Neural cell (in vitro differentiated cells): ENCODE results near the gene SMIM36. TPM values are rescaled to one million over a fixed set of nuclear protein-coding genes. Genes with fewer than 3 reads are reported as not detected.

Source experiments
- H2AFZ ChIP-seq: fragments of 200-600, 300-800 bp; sonication (generic), shearing (Covaris generic); 2 replicates; pipeline ENCODE4 v1.6.0; 2014; ENCODE audit warnings: low read depth, mild to moderate bottlenecking, antibody characterized with exemption, low read length, moderate library complexity
- H3F3A ChIP-seq: fragments of 200-600 bp; shearing (Covaris generic); 2 replicates; pipeline ENCODE4 v1.6.1; 2016; ENCODE audit warnings: mild to moderate bottlenecking, moderate library complexity, mixed read lengths, antibody characterized with exemption, low read length; ENCODE audit not compliant: insufficient read depth, poor library complexity, severe bottlenecking
- H3K27ac ChIP-seq: fragments of 200-600, 300-800 bp; sonication (generic), shearing (Covaris generic); 2 replicates; pipeline ENCODE4 v1.5.1; 2014; ENCODE audit warnings: mild to moderate bottlenecking, low read length, moderate library complexity
- H3K27me3 ChIP-seq: fragments of 300-800, 200-600 bp; sonication (generic), shearing (Covaris generic); 2 replicates; pipeline ENCODE4 v1.6.0; 2014; ENCODE audit warnings: mild to moderate bottlenecking, low read depth, low read length, moderate library complexity; ENCODE audit not compliant: insufficient read depth
- H3K36me3 ChIP-seq: fragments of 300-800, 200-600 bp; sonication (generic), shearing (Covaris generic); 2 replicates; pipeline ENCODE4 v1.5.1; 2014; ENCODE audit warnings: mild to moderate bottlenecking, antibody characterized with exemption, low read length, moderate library complexity; ENCODE audit not compliant: insufficient read depth
- H3K4me2 ChIP-seq: fragments of 300-800, 200-600 bp; sonication (generic), shearing (Covaris generic); 2 replicates; pipeline ENCODE4 v1.6.0; 2014; ENCODE audit warnings: mild to moderate bottlenecking, low read length
- H3K4me3 ChIP-seq: fragments of 300-800, 200-600 bp; sonication (generic), shearing (Covaris generic); 2 replicates; pipeline ENCODE4 v1.5.1; 2014; ENCODE audit warnings: mild to moderate bottlenecking, low read length, moderate library complexity
- H3K79me2 ChIP-seq: fragments of 200-600 bp; shearing (Covaris generic); replicated peaks from 2 replicates; pipeline ENCODE4 v1.6.0; 2014; ENCODE audit warnings: mild to moderate bottlenecking, low read length, moderate library complexity; ENCODE audit not compliant: insufficient read depth
- H3K9ac ChIP-seq: fragments of 300-800, 200-600 bp; sonication (generic), shearing (Covaris generic); 2 replicates; pipeline ENCODE4 v1.6.1; 2016; ENCODE audit warnings: mild to moderate bottlenecking, low read length, mixed read lengths
- H3K9me2 ChIP-seq: fragments of 200-600 bp; shearing (Covaris generic); 2 replicates; pipeline ENCODE4 v1.6.1; 2016; ENCODE audit warnings: mild to moderate bottlenecking, low read length, mixed read lengths; ENCODE audit not compliant: insufficient read depth
- H3K9me3 ChIP-seq: fragments of 200-600, 300-800 bp; sonication (generic), shearing (Covaris generic); 2 replicates; pipeline ENCODE4 v1.6.1; 2016; ENCODE audit warnings: mild to moderate bottlenecking, mixed run types, low read length, moderate library complexity, mixed read lengths
- H4K20me1 ChIP-seq: fragments of 200-600 bp; shearing (Covaris generic); 2 replicates; pipeline ENCODE4 v1.6.1; 2016; ENCODE audit warnings: mild to moderate bottlenecking, mixed run types; ENCODE audit not compliant: insufficient read depth
- CTCF ChIP-seq: fragments of 450-650 bp; IDR thresholded peaks from 2 replicates; pipeline ENCODE4 v1.5.1; 2014; ENCODE audit warnings: antibody characterized with exemption, mild to moderate bottlenecking, moderate library complexity; ENCODE audit not compliant: poor library complexity, severe bottlenecking
- EP300 ChIP-seq: fragments of 450-650 bp; conservative IDR thresholded peaks from 2 replicates; pipeline ENCODE4 v1.6.1; 2014; ENCODE audit warnings: antibody characterized with exemption, mild to moderate bottlenecking, moderate library complexity; ENCODE audit not compliant: poor library complexity, severe bottlenecking
- EZH2 ChIP-seq: fragments of 200-600, 300-800 bp; shearing (Covaris generic), sonication (generic); IDR thresholded peaks from 2 replicates; pipeline ENCODE4 v1.6.1; 2014; ENCODE audit warnings: antibody characterized with exemption, low read length, borderline replicate concordance, mild to moderate bottlenecking; ENCODE audit not compliant: insufficient read depth, poor library complexity, severe bottlenecking
- MXI1 ChIP-seq: fragments of 450-650 bp; conservative IDR thresholded peaks from 2 replicates; pipeline ENCODE4 v1.6.1; 2014; ENCODE audit warnings: antibody characterized with exemption, mild to moderate bottlenecking; ENCODE audit not compliant: poor library complexity, severe bottlenecking
- POLR2AphosphoS5 ChIP-seq: IDR thresholded peaks from 2 replicates; pipeline ENCODE4 v1.6.1; 2012
- RAD21 ChIP-seq: fragments of 450-650 bp; conservative IDR thresholded peaks from 2 replicates; pipeline ENCODE4 v1.6.1; 2014; ENCODE audit warnings: antibody characterized with exemption, mild to moderate bottlenecking, moderate library complexity
- REST ChIP-seq: IDR thresholded peaks from 2 replicates; pipeline ENCODE4 v1.6.1; 2012; ENCODE audit warnings: borderline replicate concordance
- SMC3 ChIP-seq: fragments of 450-650 bp; conservative IDR thresholded peaks from 2 replicates; pipeline ENCODE4 v1.6.1; 2014; ENCODE audit warnings: antibody characterized with exemption, mild to moderate bottlenecking, moderate library complexity; ENCODE audit not compliant: poor library complexity
- TAF1 ChIP-seq: IDR thresholded peaks from 2 replicates; pipeline ENCODE4 v1.6.1; 2012; ENCODE audit warnings: low read depth
- polyA plus RNA-seq: library from polyadenylated mRNA; depleted of rRNA; stranded (reverse); fragments of >200 nt; gene quantifications from 2 replicates; pipeline ENCODE4 v1.2.3, GENCODE V29; 2014

SMIM36 gene
- polyA plus RNA-seq, 1 donor from 2014 or later: not detected

- Histone ChIP-seq H3K79me2 (no peaks in the 10 kb centered on the region), H3K9me3 (no peaks in the 10 kb centered on the region), H3K4me3 (no peak overlapping the region), H3K27ac (no peak overlapping the region), H3K4me2 (no peak overlapping the region), H2AFZ (no peak overlapping the region), H3K36me3 (no peaks in the 10 kb centered on the region), H3K9ac (no peak overlapping the region), H3K9me2 (no peaks in the 10 kb centered on the region), H3F3A (no peaks in the 10 kb centered on the region), H3K27me3 (no peaks in the 10 kb centered on the region), H4K20me1 (no peaks in the 10 kb centered on the region)
- TF ChIP-seq TAF1: no peak
- TF ChIP-seq EP300: no peak
- TF ChIP-seq CTCF: no peak
- TF ChIP-seq EZH2: no peak
- TF ChIP-seq REST: no peak
- TF ChIP-seq SMC3: no peak
- TF ChIP-seq RAD21: no peak
- TF ChIP-seq POLR2AphosphoS5: no peak
- TF ChIP-seq MXI1: no peak
Measured at GRCh38 chr17:55536205-55536604, 25.0 kb upstream of the SMIM36 start.

GRCh38 chr17:55533608-55534007, 22.4 kb upstream of the SMIM36 start:
- no peak overlapping the region for H3K4me2 ChIP-seq

More at GRCh38 chr17:55533608-55534007, 22.4 kb upstream of the SMIM36 start:
- Histone ChIP-seq H3K27ac (no peak overlapping the region), H4K20me1 (no peaks in the 10 kb centered on the region), H3K36me3 (no peaks in the 10 kb centered on the region), H3K27me3 (no peaks in the 10 kb centered on the region), H3K9ac (no peak overlapping the region), H3K4me3 (no peak overlapping the region), H2AFZ (no peak overlapping the region), H3K9me2 (no peaks in the 10 kb centered on the region), H3K79me2 (no peaks in the 10 kb centered on the region), H3F3A (no peaks in the 10 kb centered on the region), H3K9me3 (no peaks in the 10 kb centered on the region)
- TF ChIP-seq CTCF (no peak), RAD21 (no peak), MXI1 (no peak), TAF1 (no peak), REST (no peak), SMC3 (no peak)
